HEK293 (cell line): ENCODE measurements around the gene PRDM11.

Experiments
- CTCF ChIA-PET: fragments of 350-600 bp; formaldehyde crosslinking; extraction: SDS; loops from one replicate; lab custom pipeline; 2021; ENCODE audit warnings: antibody characterized with exemption; lab: Yijun Ruan, JAX
- POLR2A ChIA-PET: fragments of 300-600 bp; formaldehyde crosslinking; extraction: SDS; loops from one replicate; lab custom pipeline; 2020; ENCODE audit warnings: antibody characterized with exemption, inconsistent platforms; lab: Yijun Ruan, JAX
- H3K27ac ChIP-seq: fragments of 200-500 bp; sonication (Bioruptor generic); 2 replicates; pipeline ENCODE4 v1.5.1; 2014; ENCODE audit warnings: low read depth, low read length, control low read depth, inconsistent platforms; ENCODE audit errors: extremely low read depth
- H3K36me3 ChIP-seq, 2 experiments: fragments of 200-500 bp in 1 of 2; sonication (Bioruptor generic) in 1 of 2; 1 replicate in 1 of 2; 2 replicates in 1 of 2; pipeline ENCODE4 v1.5.1; 2014 to 2017; ENCODE audit warnings: inconsistent platforms in 2 of 2, low read length in 2 of 2; ENCODE audit not compliant: control insufficient read depth in 2 of 2, insufficient read depth in 1 of 2
- H3K4me1 ChIP-seq: fragments of 200-500 bp; sonication (Bioruptor generic); 2 replicates; pipeline ENCODE4 v1.5.1; 2014; ENCODE audit warnings: mild to moderate bottlenecking, low read length, inconsistent platforms; ENCODE audit not compliant: control insufficient read depth, insufficient read depth
- H3K4me3 ChIP-seq: 2 replicates; pipeline ENCODE4 v1.5.1; 2011; ENCODE audit warnings: low read depth, mild to moderate bottlenecking, control low read depth, low read length, moderate library complexity
- H3K9me3 ChIP-seq: fragments of 200-500 bp; sonication (Bioruptor generic); 2 replicates; pipeline ENCODE4 v1.5.1; 2014; ENCODE audit warnings: low read depth, low read length, inconsistent platforms; ENCODE audit not compliant: control insufficient read depth, insufficient read depth
- HOXA7 ChIP-seq: sonication (generic); formaldehyde crosslinking; IDR thresholded peaks from 2 replicates; pipeline ENCODE4 v1.8.1; 2022; ENCODE audit warnings: missing genetic modification reagents, borderline replicate concordance
- KLF8 ChIP-seq: fragments of 450-650 bp; formaldehyde crosslinking; IDR thresholded peaks from 2 replicates; pipeline ENCODE4 v1.5.1; 2016; ENCODE audit warnings: missing biosample characterization, missing genetic modification characterization
- PRDM1 ChIP-seq: fragments of 450-650 bp; formaldehyde crosslinking; IDR thresholded peaks from 2 replicates; pipeline ENCODE4; 2016; ENCODE audit warnings: missing biosample characterization, missing genetic modification characterization
- YY1 ChIP-seq: fragments of 450-650 bp; formaldehyde crosslinking; IDR thresholded peaks from 2 replicates; pipeline ENCODE4 v1.5.1; 2018; ENCODE audit warnings: missing biosample characterization, missing genetic modification characterization
- YY2 ChIP-seq: fragments of 450-650 bp; formaldehyde crosslinking; IDR thresholded peaks from 2 replicates; pipeline ENCODE4 v1.5.1; 2016; ENCODE audit warnings: missing biosample characterization, missing genetic modification characterization
- ZIC2 ChIP-seq: fragments of 450-650 bp; formaldehyde crosslinking; IDR thresholded peaks from 2 replicates; pipeline ENCODE4 v1.5.1; 2016; ENCODE audit warnings: missing biosample characterization, missing genetic modification characterization
- ZNF112 ChIP-seq: fragments of 450-650 bp; formaldehyde crosslinking; IDR thresholded peaks from 2 replicates; pipeline ENCODE4 v1.5.0; 2017; ENCODE audit warnings: missing biosample characterization, missing genetic modification characterization
- ZNF140 ChIP-seq: fragments of 450-650 bp; formaldehyde crosslinking; IDR thresholded peaks from 2 replicates; pipeline ENCODE4 v1.5.1; 2016; ENCODE audit warnings: missing biosample characterization, missing genetic modification characterization
- ZNF16 ChIP-seq: fragments of 450-650 bp; formaldehyde crosslinking; IDR thresholded peaks from 2 replicates; pipeline ENCODE4 v1.5.1; 2016; ENCODE audit warnings: low read depth, missing biosample characterization, missing genetic modification characterization
- ZNF214 ChIP-seq: fragments of 450-650 bp; formaldehyde crosslinking; IDR thresholded peaks from 2 replicates; pipeline ENCODE4 v1.5.1; 2017; ENCODE audit warnings: missing biosample characterization, mild to moderate bottlenecking, missing genetic modification characterization, borderline replicate concordance
- ZNF266 ChIP-seq: fragments of 450-650 bp; formaldehyde crosslinking; IDR thresholded peaks from 2 replicates; pipeline ENCODE4 v1.5.1; 2016; ENCODE audit warnings: missing biosample characterization, missing genetic modification characterization, low read depth
- ZNF473 ChIP-seq: fragments of 450-650 bp; formaldehyde crosslinking; IDR thresholded peaks from 2 replicates; pipeline ENCODE4 v1.5.1; 2017; ENCODE audit warnings: missing biosample characterization, missing genetic modification characterization
- ZNF544 ChIP-seq: fragments of 450-650 bp; formaldehyde crosslinking; IDR thresholded peaks from 2 replicates; pipeline ENCODE4 v1.5.0; 2017; ENCODE audit warnings: missing biosample characterization, missing genetic modification characterization
- ZNF558 ChIP-seq: fragments of 450-650 bp; formaldehyde crosslinking; IDR thresholded peaks from 2 replicates; pipeline ENCODE4 v1.5.1; 2016; ENCODE audit warnings: missing biosample characterization, missing genetic modification characterization
- ZNF561 ChIP-seq: fragments of 450-650 bp; IDR thresholded peaks from 2 replicates; pipeline ENCODE4 v1.5.1; 2018; ENCODE audit warnings: missing biosample characterization, missing genetic modification characterization, borderline replicate concordance
- ZNF600 ChIP-seq: fragments of 450-650 bp; formaldehyde crosslinking; IDR thresholded peaks from 2 replicates; pipeline ENCODE4 v1.5.1; 2016; ENCODE audit warnings: missing biosample characterization, missing genetic modification characterization
- ZNF621 ChIP-seq: fragments of 450-650 bp; formaldehyde crosslinking; IDR thresholded peaks from 2 replicates; pipeline ENCODE4 v1.5.1; 2017; ENCODE audit warnings: missing biosample characterization, missing genetic modification characterization
- ZNF623 ChIP-seq: fragments of 450-650 bp; formaldehyde crosslinking; IDR thresholded peaks from 2 replicates; pipeline ENCODE4 v1.5.1; 2016; ENCODE audit warnings: missing biosample characterization, missing genetic modification characterization
- ZNF624 ChIP-seq: fragments of 450-650 bp; formaldehyde crosslinking; IDR thresholded peaks from 2 replicates; pipeline ENCODE4 v1.5.1; 2017; ENCODE audit warnings: missing biosample characterization, missing genetic modification characterization
- ZNF701 ChIP-seq: fragments of 450-650 bp; formaldehyde crosslinking; IDR thresholded peaks from 2 replicates; pipeline ENCODE4 v1.5.1; 2016; ENCODE audit warnings: missing biosample characterization, missing genetic modification characterization
- ZNF768 ChIP-seq: fragments of 450-650 bp; formaldehyde crosslinking; IDR thresholded peaks from 2 replicates; pipeline ENCODE4 v1.5.1; 2018; ENCODE audit warnings: missing biosample characterization, mild to moderate bottlenecking, missing genetic modification characterization
- ZNF837 ChIP-seq: fragments of 450-650 bp; formaldehyde crosslinking; IDR thresholded peaks from 2 replicates; pipeline ENCODE4 v1.5.1; 2016; ENCODE audit warnings: missing biosample characterization, missing genetic modification characterization
- TF ChIP-seq, protein P1 (sequence below): fragments of 450-650 bp; formaldehyde crosslinking; conservative IDR thresholded peaks from 2 replicates; pipeline ENCODE4 v1.5.1; 2016; ENCODE audit warnings: low read depth, missing biosample characterization, missing genetic modification characterization
- TF ChIP-seq, protein P2 (sequence below): fragments of 450-650 bp; formaldehyde crosslinking; IDR thresholded peaks from 2 replicates; pipeline ENCODE4 v1.5.1; 2016; ENCODE audit warnings: missing biosample characterization, missing genetic modification characterization
- TF ChIP-seq, protein P3 (sequence below): fragments of 450-650 bp; formaldehyde crosslinking; IDR thresholded peaks from 2 replicates; pipeline ENCODE4 v1.5.1; 2016; ENCODE audit warnings: missing biosample characterization, missing genetic modification characterization
- TF ChIP-seq, protein P4 (sequence below): fragments of 450-650 bp; formaldehyde crosslinking; IDR thresholded peaks from 2 replicates; pipeline ENCODE4 v1.5.1; 2017; ENCODE audit warnings: missing biosample characterization, mild to moderate bottlenecking, missing genetic modification characterization, moderate library complexity

The PRDM11 gene

DNA sequence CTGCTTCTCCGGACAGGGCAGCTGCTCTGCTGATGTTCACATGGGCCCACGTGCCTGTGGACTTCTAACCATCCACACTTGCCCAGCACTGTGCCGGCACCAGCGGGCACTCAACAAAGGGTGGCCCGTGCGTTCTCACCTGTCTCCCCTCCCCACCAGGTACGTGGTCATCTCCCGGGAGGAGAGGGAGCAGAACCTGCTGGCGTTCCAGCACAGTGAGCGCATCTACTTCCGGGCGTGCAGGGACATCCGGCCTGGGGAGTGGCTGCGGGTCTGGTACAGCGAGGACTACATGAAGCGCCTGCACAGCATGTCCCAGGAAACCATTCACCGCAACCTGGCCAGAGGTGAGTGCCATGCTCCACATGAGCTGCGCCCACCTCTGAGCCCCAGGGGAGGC lies 73.0 kb downstream of the PRDM11 start:
- POLR2A ChIA-PET, result no interaction called here
- H3K9me3 ChIP-seq, result no peaks in the 10 kb centered on the region
- no peak overlapping the region for H3K4me3 ChIP-seq
- no peaks in the 10 kb centered on the region for H3K36me3 ChIP-seq
- H3K4me1 ChIP-seq, result no peaks in the 10 kb centered on the region
- CTCF ChIA-PET, result no interaction called here
- TF ChIP-seq ZNF16 (no peak), ZNF214 (tag by site-specific recombination) (no peak), ZNF544 (tag by site-specific recombination) (no peak), PRDM1 (tag by site-specific recombination) (no peak), ZNF473 (tag by site-specific recombination) (no peak), ZIC2 (no peak)
- H3K27ac ChIP-seq, result no peak overlapping the region

DNA sequence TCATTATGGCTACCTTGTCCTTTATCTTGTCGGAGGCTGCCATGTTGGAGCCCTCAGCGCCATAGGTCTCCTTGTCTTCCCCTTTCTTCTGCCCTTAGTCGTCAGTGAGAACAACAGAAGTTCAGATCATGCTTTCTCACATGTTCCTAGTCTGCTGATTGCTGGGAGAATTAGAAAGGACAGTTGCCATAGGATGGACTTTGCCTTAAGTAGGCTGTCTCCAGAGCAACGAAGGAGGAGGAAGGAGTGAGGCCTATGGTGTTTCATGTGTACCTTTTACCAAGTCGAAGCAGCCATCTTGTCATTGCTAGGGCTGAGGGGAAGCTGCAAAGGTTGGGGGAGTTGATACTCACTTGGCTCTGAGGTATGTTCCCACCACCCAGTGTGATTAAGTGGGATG lies 77.1 kb downstream of the PRDM11 start:
- no peaks in the 10 kb centered on the region for H3K4me1 ChIP-seq
- POLR2A ChIA-PET, result no interaction called here
- TF ChIP-seq ZNF621 (tag by site-specific recombination), result no peak
- no peak for TF ChIP-seq ZNF561 (tag by site-specific recombination)
- TF ChIP-seq ZNF701, result no peak
- TF ChIP-seq, protein P1, sequence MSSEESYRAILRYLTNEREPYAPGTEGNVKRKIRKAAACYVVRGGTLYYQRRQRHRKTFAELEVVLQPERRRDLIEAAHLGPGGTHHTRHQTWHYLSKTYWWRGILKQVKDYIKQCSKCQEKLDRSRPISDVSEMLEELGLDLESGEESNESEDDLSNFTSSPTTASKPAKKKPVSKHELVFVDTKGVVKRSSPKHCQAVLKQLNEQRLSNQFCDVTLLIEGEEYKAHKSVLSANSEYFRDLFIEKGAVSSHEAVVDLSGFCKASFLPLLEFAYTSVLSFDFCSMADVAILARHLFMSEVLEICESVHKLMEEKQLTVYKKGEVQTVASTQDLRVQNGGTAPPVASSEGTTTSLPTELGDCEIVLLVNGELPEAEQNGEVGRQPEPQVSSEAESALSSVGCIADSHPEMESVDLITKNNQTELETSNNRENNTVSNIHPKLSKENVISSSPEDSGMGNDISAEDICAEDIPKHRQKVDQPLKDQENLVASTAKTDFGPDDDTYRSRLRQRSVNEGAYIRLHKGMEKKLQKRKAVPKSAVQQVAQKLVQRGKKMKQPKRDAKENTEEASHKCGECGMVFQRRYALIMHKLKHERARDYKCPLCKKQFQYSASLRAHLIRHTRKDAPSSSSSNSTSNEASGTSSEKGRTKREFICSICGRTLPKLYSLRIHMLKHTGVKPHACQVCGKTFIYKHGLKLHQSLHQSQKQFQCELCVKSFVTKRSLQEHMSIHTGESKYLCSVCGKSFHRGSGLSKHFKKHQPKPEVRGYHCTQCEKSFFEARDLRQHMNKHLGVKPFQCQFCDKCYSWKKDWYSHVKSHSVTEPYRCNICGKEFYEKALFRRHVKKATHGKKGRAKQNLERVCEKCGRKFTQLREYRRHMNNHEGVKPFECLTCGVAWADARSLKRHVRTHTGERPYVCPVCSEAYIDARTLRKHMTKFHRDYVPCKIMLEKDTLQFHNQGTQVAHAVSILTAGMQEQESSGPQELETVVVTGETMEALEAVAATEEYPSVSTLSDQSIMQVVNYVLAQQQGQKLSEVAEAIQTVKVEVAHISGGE (tag by site-specific recombination), result no peak
- TF ChIP-seq, protein P2, sequence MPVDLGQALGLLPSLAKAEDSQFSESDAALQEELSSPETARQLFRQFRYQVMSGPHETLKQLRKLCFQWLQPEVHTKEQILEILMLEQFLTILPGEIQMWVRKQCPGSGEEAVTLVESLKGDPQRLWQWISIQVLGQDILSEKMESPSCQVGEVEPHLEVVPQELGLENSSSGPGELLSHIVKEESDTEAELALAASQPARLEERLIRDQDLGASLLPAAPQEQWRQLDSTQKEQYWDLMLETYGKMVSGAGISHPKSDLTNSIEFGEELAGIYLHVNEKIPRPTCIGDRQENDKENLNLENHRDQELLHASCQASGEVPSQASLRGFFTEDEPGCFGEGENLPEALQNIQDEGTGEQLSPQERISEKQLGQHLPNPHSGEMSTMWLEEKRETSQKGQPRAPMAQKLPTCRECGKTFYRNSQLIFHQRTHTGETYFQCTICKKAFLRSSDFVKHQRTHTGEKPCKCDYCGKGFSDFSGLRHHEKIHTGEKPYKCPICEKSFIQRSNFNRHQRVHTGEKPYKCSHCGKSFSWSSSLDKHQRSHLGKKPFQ (tag by site-specific recombination), result no peak
- no peak for TF ChIP-seq ZNF837
- peaks cover 0 to 9% of the 10 kb centered on the region in 2 experiments; a peak in 1 of 3 replicates for H3K36me3 ChIP-seq
- CTCF ChIA-PET, result interaction anchor here (0.6 to 2.2 kb wide), 3 partner anchors 11 to 103 kb away, joined by 3 to 14 read pairs (median 3); no protein-coding TSS in a partner anchor
- H3K27ac ChIP-seq, result no peak overlapping the region
- H3K4me3 ChIP-seq, result no peak overlapping the region
- H3K9me3 ChIP-seq, result no peaks in the 10 kb centered on the region

DNA sequence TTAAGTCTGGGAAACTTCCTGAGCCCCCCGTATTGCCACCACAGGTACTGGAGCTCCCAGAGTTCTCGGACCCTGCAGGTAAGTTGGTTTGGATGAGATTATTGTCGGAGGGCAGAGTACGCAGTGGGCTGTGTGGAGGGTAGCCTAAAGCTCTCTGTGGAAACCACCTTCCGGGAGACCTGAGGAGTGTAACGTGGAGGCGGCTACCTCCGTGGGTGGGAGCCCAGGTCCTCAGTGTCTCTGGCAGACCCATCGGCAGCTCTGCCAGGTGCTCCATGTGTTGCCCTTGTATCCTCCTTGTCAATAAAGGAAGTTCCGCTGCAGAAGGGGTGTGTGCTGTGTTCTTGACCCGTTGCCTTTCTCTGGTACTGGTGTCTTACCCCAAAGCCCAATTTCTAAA lies 78.3 kb downstream of the PRDM11 start:
- no peak overlapping the region for H3K27ac ChIP-seq
- no peaks in the 10 kb centered on the region for H3K9me3 ChIP-seq
- POLR2A ChIA-PET, result interaction anchor here (0.7 kb wide), 1 partner anchor 66 kb away, joined by 3 read pairs; no protein-coding TSS in a partner anchor
- CTCF ChIA-PET, result interaction anchor here (2.2 kb wide), 1 partner anchor 9 kb away, joined by 14 read pairs; no protein-coding TSS in a partner anchor
- no peaks in the 10 kb centered on the region for H3K4me1 ChIP-seq
- H3K36me3 ChIP-seq, result peaks cover 0 to 9% of the 10 kb centered on the region in 2 experiments; a peak in 1 of 3 replicates
- H3K4me3 ChIP-seq, result no peak overlapping the region
- TF ChIP-seq ZNF558 (tag by site-specific recombination) (no peak), YY2 (tag by site-specific recombination) (no peak), HOXA7 (CRISPR knock-in tag) (no peak), ZNF266 (tag by site-specific recombination) (no peak), ZNF140 (tag by site-specific recombination) (no peak), ZNF112 (tag by site-specific recombination) (no peak), KLF8 (no peak), ZNF624 (no peak), ZNF623 (tag by site-specific recombination) (no peak), YY1 (tag by site-specific recombination) (no peak), ZNF768 (tag by site-specific recombination) (no peak), ZNF600 (no peak)
- TF ChIP-seq, protein P3, sequence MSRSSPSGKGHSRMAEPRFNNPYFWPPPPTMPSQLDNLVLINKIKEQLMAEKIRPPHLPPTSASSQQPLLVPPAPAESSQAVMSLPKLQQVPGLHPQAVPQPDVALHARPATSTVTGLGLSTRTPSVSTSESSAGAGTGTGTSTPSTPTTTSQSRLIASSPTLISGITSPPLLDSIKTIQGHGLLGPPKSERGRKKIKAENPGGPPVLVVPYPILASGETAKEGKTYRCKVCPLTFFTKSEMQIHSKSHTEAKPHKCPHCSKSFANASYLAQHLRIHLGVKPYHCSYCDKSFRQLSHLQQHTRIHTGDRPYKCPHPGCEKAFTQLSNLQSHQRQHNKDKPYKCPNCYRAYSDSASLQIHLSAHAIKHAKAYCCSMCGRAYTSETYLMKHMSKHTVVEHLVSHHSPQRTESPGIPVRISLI, result no peak
- TF ChIP-seq, protein P4, sequence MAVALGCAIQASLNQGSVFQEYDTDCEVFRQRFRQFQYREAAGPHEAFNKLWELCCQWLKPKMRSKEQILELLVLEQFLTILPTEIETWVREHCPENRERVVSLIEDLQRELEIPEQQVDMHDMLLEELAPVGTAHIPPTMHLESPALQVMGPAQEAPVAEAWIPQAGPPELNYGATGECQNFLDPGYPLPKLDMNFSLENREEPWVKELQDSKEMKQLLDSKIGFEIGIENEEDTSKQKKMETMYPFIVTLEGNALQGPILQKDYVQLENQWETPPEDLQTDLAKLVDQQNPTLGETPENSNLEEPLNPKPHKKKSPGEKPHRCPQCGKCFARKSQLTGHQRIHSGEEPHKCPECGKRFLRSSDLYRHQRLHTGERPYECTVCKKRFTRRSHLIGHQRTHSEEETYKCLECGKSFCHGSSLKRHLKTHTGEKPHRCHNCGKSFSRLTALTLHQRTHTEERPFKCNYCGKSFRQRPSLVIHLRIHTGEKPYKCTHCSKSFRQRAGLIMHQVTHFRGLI, result no peak
